B cell (primary cell): ENCODE measurements around the gene LPIN2.

Experiments
- CTCF ChIP-seq: fragments of 200-600 bp; IDR thresholded peaks from one replicate; pipeline ENCODE4 v1.8.0; 2022; ENCODE audit warnings: antibody characterized with exemption, mild to moderate bottlenecking
- EZH2 ChIP-seq: IDR thresholded peaks from 2 replicates; pipeline ENCODE4 v1.6.1; 2012; ENCODE audit warnings: borderline replicate concordance, low read depth, mild to moderate bottlenecking, moderate library complexity, low read length; ENCODE audit not compliant: insufficient read depth, poor library complexity, severe bottlenecking

- TF ChIP-seq CTCF (no peak), EZH2 (no peak)
Observed at GRCh38 chr18:3052411-3052758, 39.4 kb upstream of the LPIN2 start.
